HFFc6 (cell line): ENCODE data around the gene SPATA6L. TPM values are rescaled to one million over a fixed set of nuclear protein-coding genes. Genes with fewer than 3 reads are reported as not detected.

Experiments used
- DNase-seq: peaks from one replicate; pipeline ENCODE4 v3.0.0-alpha.2; 2018
- H3K27ac Mint-ChIP-seq: 2 replicates; pipeline ENCODE4 v1.8.0; 2020; ENCODE audit warnings: mild to moderate bottlenecking, mixed read lengths
- H3K27me3 Mint-ChIP-seq: 2 replicates; pipeline ENCODE4 v1.8.0; 2021; ENCODE audit warnings: mild to moderate bottlenecking, moderate library complexity, mixed read lengths; ENCODE audit not compliant: insufficient read depth
- H3K36me3 Mint-ChIP-seq: 2 replicates; pipeline ENCODE4 v1.8.0; 2021; ENCODE audit warnings: low read depth, mixed read lengths
- H3K4me1 Mint-ChIP-seq: 2 replicates; pipeline ENCODE4 v1.8.0; 2020; ENCODE audit warnings: low read depth, mixed read lengths
- H3K4me3 Mint-ChIP-seq: 2 replicates; pipeline ENCODE4 v1.8.0; 2020; ENCODE audit warnings: mild to moderate bottlenecking, moderate library complexity, mixed read lengths
- H3K9me3 Mint-ChIP-seq: 2 replicates; pipeline ENCODE4 v1.8.0; 2020; ENCODE audit warnings: mild to moderate bottlenecking, mixed read lengths
- CTCF ChIP-seq: fragments of 200-600 bp; sonication (generic); IDR thresholded peaks from 2 replicates; pipeline ENCODE4 v1.5.0; 2021; ENCODE audit warnings: antibody characterized with exemption, mild to moderate bottlenecking
- total RNA-seq, 6 experiments: library from RNA; stranded (reverse); fragmentation: NEBNext Ultra II Directional; extraction: Animal tissue kit (Norgen Biotek cat#: 25700); gene quantifications; 2 replicates in 1 of 6; 3 replicates in 5 of 6; pipeline ENCODE4 v1.2.3, GENCODE V29; 2021

The SPATA6L gene
- total RNA-seq, 6 experiments from 2014 or later = 0.27 to 0.73 (median 0.54) TPM; not detected in 2

GRCh38 chr9:4622016-4622415 is 44.3 kb downstream of the SPATA6L start:
- Mint-ChIP-seq H3K27ac (no peak overlapping the region), H3K27me3 (peaks cover 12% of the 10 kb centered on the region), H3K9me3 (no peaks in the 10 kb centered on the region), H3K36me3 (no peaks in the 10 kb centered on the region), H3K4me1 (no peaks in the 10 kb centered on the region; the same call in 1 of the 2 replicates), H3K4me3 (no peak overlapping the region)
- no peak for TF ChIP-seq CTCF
- DNase-seq = no peak

GRCh38 chr9:4620881-4621555 is 45.3 kb downstream of the SPATA6L start:
- no peaks in the 10 kb centered on the region for H3K36me3 Mint-ChIP-seq
- no peaks in the 10 kb centered on the region; the same call in 1 of the 2 replicates for H3K4me1 Mint-ChIP-seq
- H3K4me3 Mint-ChIP-seq = no peak overlapping the region
- H3K27me3 Mint-ChIP-seq = peaks cover 7% of the 10 kb centered on the region
- no peaks in the 10 kb centered on the region for H3K9me3 Mint-ChIP-seq
- DNase-seq = no peak
- no peak overlapping the region for H3K27ac Mint-ChIP-seq
- no peak for TF ChIP-seq CTCF

GRCh38 chr9:4620057-4620765 is 46.1 kb downstream of the SPATA6L start:
- H3K4me3 Mint-ChIP-seq = no peak overlapping the region
- H3K27ac Mint-ChIP-seq = no peak overlapping the region
- H3K36me3 Mint-ChIP-seq = no peaks in the 10 kb centered on the region
- peaks cover 3% of the 10 kb centered on the region; the same call in 1 of the 2 replicates for H3K4me1 Mint-ChIP-seq
- no peak for TF ChIP-seq CTCF
- peaks cover 7% of the 10 kb centered on the region for H3K27me3 Mint-ChIP-seq
- no peaks in the 10 kb centered on the region for H3K9me3 Mint-ChIP-seq
- DNase-seq = no peak

- H3K4me3 Mint-ChIP-seq = no peak overlapping the region
- no peaks in the 10 kb centered on the region for H3K9me3 Mint-ChIP-seq
- peaks cover 9% of the 10 kb centered on the region; the same call in 1 of the 2 replicates for H3K4me1 Mint-ChIP-seq
- no peak overlapping the region for H3K27ac Mint-ChIP-seq
- TF ChIP-seq CTCF = no peak
- no peak for DNase-seq
- H3K27me3 Mint-ChIP-seq = peaks cover 7% of the 10 kb centered on the region
- no peaks in the 10 kb centered on the region for H3K36me3 Mint-ChIP-seq
Observed at GRCh38 chr9:4618700-4619099, 47.6 kb downstream of the SPATA6L start.

GRCh38 chr9:4617752-4618151 is 48.5 kb downstream of the SPATA6L start:
- Mint-ChIP-seq H3K4me1 (peaks cover 9% of the 10 kb centered on the region; the same call in 1 of the 2 replicates), H3K9me3 (no peaks in the 10 kb centered on the region), H3K27me3 (peaks cover 9% of the 10 kb centered on the region), H3K27ac (no peak overlapping the region), H3K4me3 (no peak overlapping the region), H3K36me3 (no peaks in the 10 kb centered on the region)
- DNase-seq = no peak
- no peak for TF ChIP-seq CTCF
